ENCODE results near the gene MCUB.
A peak's percentile ranks its signal among the peaks of the same experiment; 100 is the strongest.

Gene MCUB

DNA sequence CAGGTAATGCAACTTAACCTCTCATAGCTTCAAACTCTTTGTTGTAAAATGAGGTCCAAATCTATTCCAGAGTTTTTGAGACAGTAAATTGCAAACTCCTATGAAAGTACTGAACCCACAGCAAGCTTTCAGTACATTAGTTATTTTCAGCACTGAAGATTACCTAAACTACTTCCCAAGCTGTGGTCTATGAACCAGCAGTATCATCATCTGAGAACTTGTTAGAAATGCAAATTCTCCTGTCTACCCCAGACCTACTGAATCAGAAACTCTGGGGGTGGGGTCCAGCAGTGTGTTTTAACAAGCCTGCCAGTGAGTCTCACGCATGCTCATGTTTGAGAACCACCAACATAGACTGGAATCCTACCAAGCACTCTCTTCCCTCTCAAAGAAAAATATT is 148.9 kb downstream of the MCUB start:
- DNase-seq: no peak

GRCh38 chr4:109713500-109713899 is 153.5 kb downstream of the MCUB start:
- H3K27ac ChIP-seq (ENCODE audit: insufficient read depth, low read length, poor library complexity, severe bottlenecking): no peak overlapping the region
- peaks cover 8% of the 10 kb centered on the region for H3K36me3 ChIP-seq (ENCODE audit: control insufficient read depth, insufficient read depth, low read length)
- no peak for DNase-seq
- H3K27me3 ChIP-seq (replicated peaks; ENCODE audit: control insufficient read depth, insufficient read depth, low read length, poor library complexity, severe bottlenecking): no peaks in the 10 kb centered on the region
- H3K4me3 ChIP-seq (ENCODE audit: insufficient read depth, low read depth, low read length, poor library complexity, severe bottlenecking): no peak overlapping the region
- no peaks in the 10 kb centered on the region for H3K4me1 ChIP-seq (ENCODE audit: control insufficient read depth, insufficient read depth, low read length, poor library complexity, severe bottlenecking)
- H3K9me3 ChIP-seq (ENCODE audit: control insufficient read depth, low read length): no peaks in the 10 kb centered on the region

More for the DNA sequence above, 148.9 kb downstream of the MCUB start:
- Histone ChIP-seq H3K9me3 (ENCODE audit: control insufficient read depth, low read length) (no peaks in the 10 kb centered on the region), H3K27me3 (replicated peaks; ENCODE audit: control insufficient read depth, insufficient read depth, low read length, poor library complexity, severe bottlenecking) (no peaks in the 10 kb centered on the region), H3K36me3 (ENCODE audit: control insufficient read depth, insufficient read depth, low read length) (no peaks in the 10 kb centered on the region), H3K4me3 (ENCODE audit: insufficient read depth, low read depth, low read length, poor library complexity, severe bottlenecking) (no peak overlapping the region), H3K4me1 (ENCODE audit: control insufficient read depth, insufficient read depth, low read length, poor library complexity, severe bottlenecking) (peaks cover 2% of the 10 kb centered on the region), H3K27ac (ENCODE audit: insufficient read depth, low read length, poor library complexity, severe bottlenecking) (no peak overlapping the region)

GRCh38 chr4:109718759-109719158 is 158.7 kb downstream of the MCUB start:
- H3K9me3 ChIP-seq (ENCODE audit: control insufficient read depth, low read length): no peaks in the 10 kb centered on the region
- DNase-seq: no peak
- peaks cover 8% of the 10 kb centered on the region for H3K36me3 ChIP-seq (ENCODE audit: control insufficient read depth, insufficient read depth, low read length)
- H3K27me3 ChIP-seq (replicated peaks; ENCODE audit: control insufficient read depth, insufficient read depth, low read length, poor library complexity, severe bottlenecking): no peaks in the 10 kb centered on the region
- H3K27ac ChIP-seq (ENCODE audit: insufficient read depth, low read length, poor library complexity, severe bottlenecking): no peak overlapping the region
- no peak overlapping the region for H3K4me3 ChIP-seq (ENCODE audit: insufficient read depth, low read depth, low read length, poor library complexity, severe bottlenecking)
- no peaks in the 10 kb centered on the region for H3K4me1 ChIP-seq (ENCODE audit: control insufficient read depth, insufficient read depth, low read length, poor library complexity, severe bottlenecking)

- Histone ChIP-seq H3K27ac (ENCODE audit: insufficient read depth, low read length, poor library complexity, severe bottlenecking) (no peak overlapping the region), H3K4me1 (ENCODE audit: control insufficient read depth, insufficient read depth, low read length, poor library complexity, severe bottlenecking) (no peaks in the 10 kb centered on the region), H3K36me3 (ENCODE audit: control insufficient read depth, insufficient read depth, low read length) (peaks cover 5% of the 10 kb centered on the region), H3K9me3 (ENCODE audit: control insufficient read depth, low read length) (no peaks in the 10 kb centered on the region), H3K4me3 (ENCODE audit: insufficient read depth, low read depth, low read length, poor library complexity, severe bottlenecking) (no peak overlapping the region), H3K27me3 (replicated peaks; ENCODE audit: control insufficient read depth, insufficient read depth, low read length, poor library complexity, severe bottlenecking) (no peaks in the 10 kb centered on the region)
- no peak for DNase-seq
Observed at GRCh38 chr4:109719604-109720003, 159.6 kb downstream of the MCUB start.

DNA sequence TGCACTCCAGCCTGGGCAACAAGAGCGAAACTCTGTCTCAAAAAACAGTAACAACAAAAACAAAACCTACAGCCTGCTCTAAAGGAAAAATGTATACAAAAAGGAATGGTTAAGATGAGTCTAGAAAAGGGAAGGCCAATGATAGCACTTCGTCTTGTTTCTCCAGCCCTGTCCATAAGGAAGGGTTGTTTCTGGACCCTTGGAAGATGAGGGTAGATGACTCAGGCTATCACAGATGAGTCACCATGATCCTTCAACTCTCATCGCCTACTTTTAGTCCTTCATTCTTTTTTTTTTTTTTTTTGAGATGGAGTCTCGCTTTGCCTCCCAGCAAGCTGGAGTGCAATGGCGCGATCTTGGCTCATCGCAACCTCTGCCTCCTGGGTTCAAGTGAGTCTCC is 161.0 kb downstream of the MCUB start:
- no peaks in the 10 kb centered on the region for H3K4me1 ChIP-seq (ENCODE audit: control insufficient read depth, insufficient read depth, low read length, poor library complexity, severe bottlenecking)
- no peak for DNase-seq
- no peaks in the 10 kb centered on the region for H3K27me3 ChIP-seq (replicated peaks; ENCODE audit: control insufficient read depth, insufficient read depth, low read length, poor library complexity, severe bottlenecking)
- no peak overlapping the region for H3K27ac ChIP-seq (ENCODE audit: insufficient read depth, low read length, poor library complexity, severe bottlenecking)
- peaks cover 5% of the 10 kb centered on the region for H3K36me3 ChIP-seq (ENCODE audit: control insufficient read depth, insufficient read depth, low read length)
- no peak overlapping the region for H3K4me3 ChIP-seq (ENCODE audit: insufficient read depth, low read depth, low read length, poor library complexity, severe bottlenecking)
- H3K9me3 ChIP-seq (ENCODE audit: control insufficient read depth, low read length): no peaks in the 10 kb centered on the region

DNA sequence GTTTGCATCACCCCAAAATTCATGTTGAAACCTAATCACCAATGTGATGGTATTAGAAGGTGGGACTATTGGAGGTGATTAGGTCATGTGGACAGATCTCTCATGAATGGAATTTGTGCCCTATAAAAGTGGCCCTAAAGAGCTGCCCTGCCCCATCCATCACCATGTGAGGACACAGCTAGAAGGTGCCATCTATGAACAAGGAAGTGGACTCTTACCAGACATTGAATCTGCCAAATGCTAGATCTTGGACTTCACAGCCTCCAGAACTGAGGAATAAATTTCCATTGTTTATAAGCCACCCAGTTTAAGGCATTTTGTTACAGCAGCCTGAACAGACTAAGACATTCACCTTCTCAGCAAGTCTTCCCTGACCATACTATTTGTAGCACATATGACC is 162.3 kb downstream of the MCUB start:
- no peaks in the 10 kb centered on the region for H3K9me3 ChIP-seq (ENCODE audit: control insufficient read depth, low read length)
- H3K4me3 ChIP-seq (ENCODE audit: insufficient read depth, low read depth, low read length, poor library complexity, severe bottlenecking): no peak overlapping the region
- no peaks in the 10 kb centered on the region for H3K36me3 ChIP-seq (ENCODE audit: control insufficient read depth, insufficient read depth, low read length)
- no peak overlapping the region for H3K27ac ChIP-seq (ENCODE audit: insufficient read depth, low read length, poor library complexity, severe bottlenecking)
- no peaks in the 10 kb centered on the region for H3K4me1 ChIP-seq (ENCODE audit: control insufficient read depth, insufficient read depth, low read length, poor library complexity, severe bottlenecking)
- no peaks in the 10 kb centered on the region for H3K27me3 ChIP-seq (replicated peaks; ENCODE audit: control insufficient read depth, insufficient read depth, low read length, poor library complexity, severe bottlenecking)
- no peak for DNase-seq

GRCh38 chr4:109723110-109723509 is 163.1 kb downstream of the MCUB start:
- H3K27ac ChIP-seq (ENCODE audit: insufficient read depth, low read length, poor library complexity, severe bottlenecking): no peak overlapping the region
- no peaks in the 10 kb centered on the region for H3K4me1 ChIP-seq (ENCODE audit: control insufficient read depth, insufficient read depth, low read length, poor library complexity, severe bottlenecking)
- H3K9me3 ChIP-seq (ENCODE audit: control insufficient read depth, low read length): no peaks in the 10 kb centered on the region
- H3K4me3 ChIP-seq (ENCODE audit: insufficient read depth, low read depth, low read length, poor library complexity, severe bottlenecking): no peak overlapping the region
- no peaks in the 10 kb centered on the region for H3K36me3 ChIP-seq (ENCODE audit: control insufficient read depth, insufficient read depth, low read length)
- no peaks in the 10 kb centered on the region for H3K27me3 ChIP-seq (replicated peaks; ENCODE audit: control insufficient read depth, insufficient read depth, low read length, poor library complexity, severe bottlenecking)
- no peak for DNase-seq

DNA sequence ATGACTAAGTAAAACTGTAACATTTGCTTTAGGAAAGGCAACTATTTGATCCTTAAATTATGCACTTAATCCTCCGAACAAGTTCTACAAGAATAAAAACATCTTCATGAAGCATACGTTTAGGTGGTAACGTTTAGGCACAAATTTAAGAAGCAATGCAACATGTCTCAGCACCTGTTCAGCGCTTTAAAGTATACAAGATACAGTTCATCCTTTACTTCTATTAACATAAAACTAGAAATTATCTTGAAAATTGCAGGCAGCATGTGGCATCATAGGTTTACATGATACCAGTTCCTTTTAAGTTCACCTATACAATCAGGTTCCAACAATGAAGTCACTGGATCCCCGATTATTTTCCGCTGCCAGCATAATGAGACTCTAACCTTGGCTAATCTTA is 168.3 kb downstream of the MCUB start:
- H3K27ac ChIP-seq (ENCODE audit: insufficient read depth, low read length, poor library complexity, severe bottlenecking): no peak overlapping the region
- H3K36me3 ChIP-seq (ENCODE audit: control insufficient read depth, insufficient read depth, low read length): no peaks in the 10 kb centered on the region
- H3K4me1 ChIP-seq (ENCODE audit: control insufficient read depth, insufficient read depth, low read length, poor library complexity, severe bottlenecking): peaks cover 9% of the 10 kb centered on the region
- no peak for DNase-seq
- no peak overlapping the region for H3K4me3 ChIP-seq (ENCODE audit: insufficient read depth, low read depth, low read length, poor library complexity, severe bottlenecking)
- no peaks in the 10 kb centered on the region for H3K9me3 ChIP-seq (ENCODE audit: control insufficient read depth, low read length)
- no peaks in the 10 kb centered on the region for H3K27me3 ChIP-seq (replicated peaks; ENCODE audit: control insufficient read depth, insufficient read depth, low read length, poor library complexity, severe bottlenecking)

DNA sequence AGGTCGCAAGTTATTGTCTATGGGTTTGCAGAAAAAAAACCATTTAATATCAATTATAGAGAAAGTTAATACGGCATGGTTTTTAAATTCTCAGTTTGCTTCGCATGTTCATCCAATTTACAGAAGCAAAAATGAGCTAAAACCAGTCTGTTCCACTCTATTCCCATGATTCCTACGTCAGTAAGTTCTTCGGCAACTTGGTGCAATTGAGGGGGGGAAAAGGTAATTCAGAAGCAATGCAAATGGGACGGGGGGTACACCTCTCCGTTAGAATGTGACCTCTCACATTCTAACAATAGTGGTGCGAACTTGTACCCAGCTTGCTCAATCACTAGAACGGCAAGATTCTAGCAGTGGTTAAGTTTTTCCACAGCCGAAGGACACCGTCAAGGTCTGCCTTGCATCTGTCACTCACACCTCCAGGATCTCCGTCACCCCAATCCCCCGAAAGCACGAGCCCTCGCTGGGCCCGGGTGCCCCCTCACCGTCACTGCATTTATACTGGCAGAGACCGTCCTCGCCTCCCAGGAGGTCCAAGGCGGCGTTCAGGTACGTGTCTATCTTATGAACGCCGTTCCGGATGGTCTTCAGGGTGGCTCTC is 169.2 kb downstream of the MCUB start:
- H3K4me3 ChIP-seq (ENCODE audit: insufficient read depth, low read depth, low read length, poor library complexity, severe bottlenecking): peak overlapping the region; percentile 84
- peak overlapping the region; percentile 63 for H3K27ac ChIP-seq (ENCODE audit: insufficient read depth, low read length, poor library complexity, severe bottlenecking)
- H3K36me3 ChIP-seq (ENCODE audit: control insufficient read depth, insufficient read depth, low read length): no peaks in the 10 kb centered on the region
- no peaks in the 10 kb centered on the region for H3K9me3 ChIP-seq (ENCODE audit: control insufficient read depth, low read length)
- no peaks in the 10 kb centered on the region for H3K27me3 ChIP-seq (replicated peaks; ENCODE audit: control insufficient read depth, insufficient read depth, low read length, poor library complexity, severe bottlenecking)
- H3K4me1 ChIP-seq (ENCODE audit: control insufficient read depth, insufficient read depth, low read length, poor library complexity, severe bottlenecking): peaks cover 9% of the 10 kb centered on the region
- no peak for DNase-seq

DNA sequence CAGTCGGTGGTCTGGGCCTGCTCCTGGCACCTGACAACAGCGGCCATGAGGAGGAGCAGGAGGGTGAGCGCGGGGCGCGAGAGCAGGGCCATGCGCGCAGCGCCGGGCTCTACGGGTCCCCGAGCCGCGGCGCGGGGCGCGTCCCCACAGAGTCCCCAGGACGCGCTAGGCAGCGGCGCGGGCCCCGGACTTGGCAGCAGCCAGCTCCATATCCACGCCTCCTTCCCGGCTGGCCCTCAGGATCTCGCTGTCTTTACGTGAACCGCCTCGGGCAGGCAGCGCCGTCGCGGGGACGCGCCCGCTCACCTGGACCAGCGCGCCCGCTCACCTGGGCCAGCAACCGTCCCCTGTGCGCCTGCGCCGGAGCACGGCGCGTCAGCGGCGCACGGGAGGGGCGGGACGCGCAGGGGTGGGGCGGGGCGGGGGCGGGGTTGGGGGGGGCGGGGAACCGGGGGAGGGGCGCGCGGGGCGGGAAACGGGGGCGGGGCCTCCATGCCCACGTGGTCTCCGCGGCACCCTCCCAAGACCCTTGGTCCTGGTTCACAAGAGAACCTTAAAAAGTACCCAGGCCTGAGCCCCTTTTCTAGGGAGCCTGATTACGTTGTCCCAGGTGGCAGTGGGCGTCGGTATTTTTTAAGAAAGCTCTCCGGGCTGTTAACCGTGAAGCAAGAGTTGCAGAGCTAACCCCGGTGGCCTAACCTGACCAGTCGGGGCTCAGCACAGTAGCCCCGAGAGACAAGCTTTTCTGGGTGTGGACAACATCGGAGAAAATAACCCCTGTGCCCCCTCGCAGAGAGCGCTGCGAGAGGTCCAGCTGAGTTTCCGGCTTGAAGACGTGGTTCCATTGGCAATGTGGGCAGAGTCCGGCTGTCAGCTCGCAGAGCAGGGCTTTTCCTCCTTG is 169.9 kb downstream of the MCUB start, which contains the start of gene PLA2G12A:
TSS of gene PLA2G12A (minus strand) at position 353 of the 901 bp plus-strand sequence. CDS start at position 92, 261 bp downstream.
- peak within 1 kb of the TSS; percentile 63 for H3K27ac ChIP-seq (ENCODE audit: insufficient read depth, low read length, poor library complexity, severe bottlenecking)
- no peaks in the 10 kb centered on the region for H3K36me3 ChIP-seq (ENCODE audit: control insufficient read depth, insufficient read depth, low read length)
- no peaks in the 10 kb centered on the region for H3K9me3 ChIP-seq (ENCODE audit: control insufficient read depth, low read length)
- DNase-seq: peak; percentile 71 to 78 (median 76)
- H3K4me1 ChIP-seq (ENCODE audit: control insufficient read depth, insufficient read depth, low read length, poor library complexity, severe bottlenecking): peaks cover 9% of the 10 kb centered on the region
- peak within 1 kb of the TSS; percentile 84 for H3K4me3 ChIP-seq (ENCODE audit: insufficient read depth, low read depth, low read length, poor library complexity, severe bottlenecking)
- H3K27me3 ChIP-seq (replicated peaks; ENCODE audit: control insufficient read depth, insufficient read depth, low read length, poor library complexity, severe bottlenecking): no peaks in the 10 kb centered on the region

All from effector memory CD4-positive, alpha-beta T cell (primary cell).